WI38 (cell line): ENCODE data around the gene TSPO2.

Experiments
- H3K4me3 ChIP-seq: 2 replicates; pipeline ENCODE4 v1.5.1; 2011; ENCODE audit warnings: low read depth, mild to moderate bottlenecking, control low read depth, low read length
- CTCF ChIP-seq: IDR thresholded peaks from 2 replicates; pipeline ENCODE4 v1.5.1; 2012; ENCODE audit warnings: low read depth, mild to moderate bottlenecking, control low read depth, low read length

TSPO2 gene

GRCh38 chr6:41047306-41047705, 5.0 kb downstream of the TSPO2 start:
- H3K4me3 ChIP-seq, result no peak overlapping the region
- no peak for TF ChIP-seq CTCF

DNA sequence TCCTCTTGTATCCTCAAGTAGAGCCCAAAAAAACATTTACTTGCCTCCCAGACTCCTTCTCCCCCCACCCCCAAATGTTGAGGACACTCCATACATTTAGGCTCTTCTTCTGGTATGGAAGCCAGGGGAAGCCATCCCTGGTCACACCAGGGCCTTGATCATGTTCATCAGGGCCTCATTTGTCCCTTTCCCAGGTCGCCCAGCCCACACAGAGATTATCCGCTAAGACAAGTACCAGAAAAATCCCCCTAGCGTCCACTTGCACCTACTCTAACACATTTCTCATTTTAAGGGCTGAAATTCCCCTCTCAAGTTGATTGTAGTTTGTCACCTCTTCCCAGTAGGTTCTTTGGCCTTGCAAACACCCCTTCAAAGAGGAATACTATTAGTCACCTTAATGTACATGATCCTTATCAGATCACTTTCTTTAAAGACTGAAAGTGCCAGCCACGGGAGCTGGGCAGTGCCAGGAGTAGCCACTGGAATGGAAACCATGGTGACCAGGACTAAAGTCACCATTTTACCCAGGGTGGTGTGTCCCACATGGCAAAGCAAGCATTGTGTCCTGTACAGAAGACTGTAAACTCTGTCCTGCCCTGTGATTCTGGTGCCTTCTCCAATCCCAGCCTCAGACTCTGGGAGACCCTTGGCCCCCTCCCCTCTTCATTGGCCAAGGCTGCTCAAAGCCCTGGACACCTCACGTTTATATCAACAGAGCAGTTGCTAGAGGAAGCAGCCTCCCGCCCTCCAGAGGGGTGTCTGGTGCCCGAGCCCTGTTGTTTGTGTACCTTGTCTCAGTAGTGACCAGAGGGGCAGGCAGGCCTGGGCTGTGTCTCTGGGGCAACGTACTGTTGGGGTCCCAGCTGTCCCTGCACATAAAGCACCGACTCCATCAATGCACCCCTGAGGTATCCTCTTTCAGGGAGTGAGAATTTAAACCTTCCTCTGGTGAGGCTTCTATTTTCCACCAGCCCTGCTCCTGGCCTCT, 5.8 kb downstream of the TSPO2 start:
- no peak overlapping the region for H3K4me3 ChIP-seq
- no peak for TF ChIP-seq CTCF

DNA sequence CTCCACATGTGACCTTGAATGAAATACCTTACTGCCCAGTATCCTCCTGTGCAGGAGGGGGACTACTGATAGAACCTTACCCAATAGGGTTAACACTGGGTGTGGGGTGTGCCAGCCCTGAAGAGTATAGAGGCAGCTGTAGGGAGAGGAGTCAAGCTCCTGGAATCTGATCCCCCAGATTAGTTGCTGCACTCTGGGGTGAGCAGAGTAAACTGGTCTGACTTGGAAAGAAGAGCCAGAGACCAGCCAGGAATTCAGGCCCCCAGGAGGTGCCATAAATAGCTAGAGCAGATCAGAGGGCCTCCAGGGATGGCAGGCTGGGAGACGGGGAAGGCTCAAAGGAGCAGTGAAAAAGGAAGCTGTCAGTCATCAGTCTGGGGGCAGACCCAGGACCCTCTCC, 7.3 kb downstream of the TSPO2 start:
- H3K4me3 ChIP-seq, result no peak overlapping the region
- no peak for TF ChIP-seq CTCF

DNA sequence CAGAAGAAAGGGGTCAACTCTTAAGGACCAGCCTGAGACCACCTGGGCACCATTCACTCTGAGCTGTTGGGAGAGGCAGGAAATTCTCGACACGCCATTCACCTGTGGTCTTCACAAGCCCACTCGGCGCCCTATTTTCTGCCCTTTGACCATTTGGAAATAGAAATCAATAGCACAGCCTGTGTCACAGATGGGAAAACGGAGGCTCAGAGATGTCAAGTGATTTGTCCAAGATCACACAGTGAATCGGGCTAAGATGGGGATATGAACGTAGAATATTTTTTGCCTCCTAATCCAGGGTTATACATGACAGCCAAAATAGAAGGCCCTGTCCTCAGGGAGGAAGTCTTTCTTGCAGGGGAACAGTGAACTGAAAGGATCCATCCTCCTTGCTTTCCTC, 7.7 kb downstream of the TSPO2 start:
- no peak overlapping the region for H3K4me3 ChIP-seq
- no peak for TF ChIP-seq CTCF

GRCh38 chr6:41050536-41050935, 8.3 kb downstream of the TSPO2 start:
- H3K4me3 ChIP-seq, result no peak overlapping the region
- TF ChIP-seq CTCF, result no peak

DNA sequence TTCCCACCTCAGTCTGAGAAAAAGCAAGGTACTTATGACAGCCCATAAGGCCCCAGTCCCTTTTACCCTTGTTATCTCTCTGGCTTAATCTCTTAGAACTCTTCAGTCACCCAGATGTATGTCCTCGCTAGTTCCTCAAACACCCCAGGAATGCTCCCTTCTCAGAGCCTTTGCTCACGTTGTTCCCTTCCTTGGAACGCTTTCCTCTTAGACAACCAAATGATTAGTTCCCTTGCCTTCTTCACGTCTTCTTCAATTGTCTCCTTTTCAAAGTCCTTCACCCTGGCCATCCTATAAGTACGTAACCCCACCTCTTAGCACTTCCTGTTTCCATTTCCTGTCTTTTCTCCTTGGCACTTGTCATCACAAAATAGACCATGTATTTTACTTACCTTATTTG, 9.6 kb downstream of the TSPO2 start:
- no peak for TF ChIP-seq CTCF
- H3K4me3 ChIP-seq, result no peak overlapping the region

GRCh38 chr6:41053041-41053440, 10.8 kb downstream of the TSPO2 start, which contains the start of gene APOBEC2:
TSS of gene APOBEC2 (plus strand) at chr6:41053202. CDS start at chr6:41053348, 146 bp downstream.
- no peak within 1 kb of the TSS for H3K4me3 ChIP-seq
- no peak for TF ChIP-seq CTCF
